K562 (cell line): Measurements from ENCODE around the gene CYBRD1. TPM values are rescaled to one million over a fixed set of nuclear protein-coding genes. Genes with fewer than 3 reads are reported as not detected.

Source experiments
- ATAC-seq: fragments of 200-7000 bp; cut with Tn5 transposase; 3 replicates; pipeline ENCODE4 v1.9.1; 2020; ENCODE audit warnings: moderate library complexity
- BruUV-seq: library from RNA; stranded (reverse); fragments of 400-500 nt; replicated peaks from 2 replicates; lab custom pipeline; 2021; lab: Mats Ljungman, UMichigan
- CTCF ChIA-PET: fragments of 300-600 bp; formaldehyde crosslinking; extraction: SDS; loops from one replicate; lab custom pipeline; 2021; ENCODE audit warnings: low intra/inter-chr PET ratio; lab: Yijun Ruan, JAX
- POLR2A ChIA-PET: fragments of 300-600, 350-650 bp; sonication (Branson Sonifier 250); formaldehyde crosslinking; extraction: SDS; loops from one replicate; lab custom pipeline; 2021; ENCODE audit warnings: antibody characterized with exemption, inconsistent platforms; lab: Yijun Ruan, JAX
- DNase-seq, 4 experiments: peaks; one replicate each; pipeline versions ENCODE4 v3.0.0 to v3.0.0-alpha.2; 2011 to 2018; ENCODE audit warnings: low spot score in 3 of 4, mixed read lengths in 3 of 4; ENCODE audit errors: extremely low read depth in 1 of 4
- FAIRE-seq: peaks from 2 replicates; lab custom pipeline; 2011; peaks lifted over from hg19 to GRCh38; lab: Jason Lieb, UNC
- H2AFZ ChIP-seq: 2 replicates; pipeline ENCODE4 v1.6.0; 2011; ENCODE audit warnings: low read depth, low read length, control low read depth, inconsistent platforms
- H3K27ac ChIP-seq: fragments of 200-600 bp; 3 replicates; pipeline ENCODE4 v1.8.0; 2011; ENCODE audit warnings: low read depth, mild to moderate bottlenecking, control low read depth, inconsistent platforms, low read length, moderate library complexity, mixed read lengths; ENCODE audit errors: extremely low read depth
- H3K27me3 ChIP-seq, 2 experiments: fragments of 300-600 bp in 1 of 2; 2 replicates in 1 of 2; 3 replicates in 1 of 2; pipeline versions ENCODE4 v1.6.0 to v1.8.0; 2011; ENCODE audit warnings: inconsistent platforms in 2 of 2, low read length in 2 of 2, mild to moderate bottlenecking in 1 of 2, mixed read lengths in 1 of 2, moderate library complexity in 1 of 2; ENCODE audit not compliant: control insufficient read depth in 2 of 2, insufficient read depth in 2 of 2
- H3K36me3 ChIP-seq: fragments of 300-600 bp; 3 replicates; pipeline ENCODE4 v1.8.0; 2011; ENCODE audit warnings: mild to moderate bottlenecking, low read length, inconsistent platforms; ENCODE audit not compliant: control insufficient read depth, insufficient read depth
- H3K4me1 ChIP-seq, 2 experiments: fragments of 200-600 bp in 1 of 2; replicated peaks in 1 of 2; 2 replicates in 1 of 2; 3 replicates in 1 of 2; pipeline versions ENCODE4 v1.5.1 to v1.8.0; 2011; ENCODE audit warnings: inconsistent platforms in 2 of 2, low read length in 2 of 2, mild to moderate bottlenecking in 1 of 2, mixed read lengths in 1 of 2, moderate library complexity in 1 of 2; ENCODE audit not compliant: control insufficient read depth in 2 of 2, insufficient read depth in 2 of 2
- H3K4me2 ChIP-seq: 2 replicates; pipeline ENCODE4 v1.6.1; 2011; ENCODE audit warnings: low read length, control low read depth, inconsistent platforms, mixed read lengths; ENCODE audit not compliant: insufficient read depth
- H3K4me3 ChIP-seq: fragments of 200-600 bp; sonication (generic), shearing (Covaris generic); 2 replicates; pipeline ENCODE4 v1.5.1; 2016; ENCODE audit warnings: control low read depth, inconsistent platforms
- H3K79me2 ChIP-seq: fragments of 200-600 bp; 3 replicates; pipeline ENCODE4 v1.8.0; 2011; ENCODE audit warnings: low read length, inconsistent platforms; ENCODE audit not compliant: control insufficient read depth, insufficient read depth
- H3K9ac ChIP-seq, 2 experiments: 2 replicates each; pipeline versions ENCODE4 v1.6.0 to v1.6.1; 2011; ENCODE audit warnings: low read depth in 2 of 2, low read length in 2 of 2, control low read depth in 1 of 2, inconsistent platforms in 1 of 2, mild to moderate bottlenecking in 1 of 2, mixed read lengths in 1 of 2; ENCODE audit not compliant: insufficient read depth in 1 of 2
- H3K9me1 ChIP-seq: one replicate; pipeline ENCODE4 v1.6.0; 2011; ENCODE audit warnings: inconsistent platforms, mild to moderate bottlenecking, low read length, moderate library complexity; ENCODE audit not compliant: control insufficient read depth, insufficient read depth
- H3K9me3 ChIP-seq: replicated peaks from 2 replicates; pipeline ENCODE4 v1.5.1; 2011; ENCODE audit warnings: low read depth, low read length, inconsistent platforms; ENCODE audit not compliant: control insufficient read depth, insufficient read depth
- H4K20me1 ChIP-seq: replicated peaks from 2 replicates; pipeline ENCODE4 v1.6.1; 2011; ENCODE audit warnings: low read length, inconsistent platforms, mixed read lengths; ENCODE audit not compliant: control insufficient read depth, insufficient read depth
- FUS ChIP-seq: fragments of 200-400 bp; formaldehyde crosslinking; optimal IDR thresholded peaks from 2 replicates; pipeline ENCODE3; 2017; ENCODE audit warnings: low read depth, low read length
- HSF4 ChIP-seq: fragments of 250-450 bp; sonication (Bioruptor Pico); IDR thresholded peaks from 2 replicates; pipeline ENCODE4 v2.1.2; 2022; ENCODE audit warnings: mild to moderate bottlenecking, moderate library complexity, borderline replicate concordance
- MCM3 ChIP-seq: fragments of 450-650 bp; IDR thresholded peaks from 2 replicates; pipeline ENCODE4 v1.6.1; 2016
- MYNN ChIP-seq, 2 experiments: sonication (generic); formaldehyde crosslinking in 1 of 2; IDR thresholded peaks; 2 replicates each; pipeline versions ENCODE4 v1.5.0 to v1.6.1; 2016 to 2020; ENCODE audit warnings: antibody characterized with exemption in 1 of 2, missing genetic modification reagents in 1 of 2
- RFX5 ChIP-seq: IDR thresholded peaks from 2 replicates; pipeline ENCODE4 v1.6.1; 2011; ENCODE audit warnings: low read depth, mild to moderate bottlenecking, improper control_type of control experiment, low read length
- TRIM28 ChIP-seq: fragments of 450-650 bp; IDR thresholded peaks from 2 replicates; pipeline ENCODE4 v1.6.1; 2017
- XRCC3 ChIP-seq: fragments of 450-650 bp; IDR thresholded peaks from 2 replicates; pipeline ENCODE4 v1.6.1; 2017; ENCODE audit warnings: mild to moderate bottlenecking, moderate library complexity
- ZNF778 ChIP-seq: fragments of 450-650 bp; formaldehyde crosslinking; IDR thresholded peaks from 2 replicates; pipeline ENCODE4 v1.4.0; 2020; ENCODE audit warnings: mild to moderate bottlenecking, moderate library complexity
- WGBS: fragments of 100-300 bp; shearing (Covaris generic); methylation state at CpG from one replicate; pipeline ENCODE4 v1.1.6; 2016; ENCODE audit warnings: low coverage, mixed read lengths; ENCODE audit not compliant: insufficient coverage; ENCODE audit errors: missing lambda C conversion rate; 5-methylcytosine and 5-hydroxymethylcytosine counted together
- in situ Hi-C: fragments of 300-500 bp; cut with MboI; formaldehyde crosslinking; loops from 4 replicates; pipeline ENCODE4 v1.15.0; 2018; ENCODE audit warnings: inconsistent platforms, mixed read lengths
- intact Hi-C: fragments of 100-400 bp; cut with micrococcal nuclease; formaldehyde crosslinking; loops from 2 replicates; pipeline ENCODE4 v1.14.2; 2022
- polyA plus RNA-seq, 8 experiments: library from polyadenylated mRNA; depleted of rRNA in 4 of 8; stranded (reverse) in 5 of 8; unstranded in 3 of 8; fragments of >200 nt; fragmentation: Nextera tagmentation in 2 of 8; fragmentation: Illumina TruSeq in 1 of 8; extraction: Ambion mirVana in 2 of 8; extraction: Trizol in 1 of 8; gene quantifications; 2 replicates each; pipeline versions ENCODE4 v1.2.1 to v1.2.3, GENCODE V29; 2011 to 2014; ENCODE audit warnings: inconsistent platforms in 1 of 8, missing spikeins in 1 of 8
- total RNA-seq, 7 experiments: library from RNA; depleted of rRNA in 6 of 7; stranded (reverse); fragments of >200 nt in 6 of 7; fragmentation: Illumina TruSeq in 2 of 7; extraction: Trizol in 2 of 7; gene quantifications; 2 replicates each; pipeline versions ENCODE4 v1.2.1 to v1.2.3, GENCODE V29; 2011 to 2021; ENCODE audit warnings: low replicate concordance in 1 of 7
- TF ChIP-seq, protein P1 (sequence below): fragments of 450-650 bp; IDR thresholded peaks from 2 replicates; pipeline ENCODE4 v1.6.1; 2016; ENCODE audit warnings: missing biosample characterization, missing genetic modification characterization
- TF ChIP-seq, protein P2 (sequence below): fragments of 450-650 bp; formaldehyde crosslinking; IDR thresholded peaks from 2 replicates; pipeline ENCODE4 v1.4.0; 2022; ENCODE audit warnings: missing genetic modification characterization
- TF ChIP-seq, protein P3 (sequence below): sonication (generic); formaldehyde crosslinking; IDR thresholded peaks from 2 replicates; pipeline ENCODE4 v1.8.1; 2023; ENCODE audit warnings: mild to moderate bottlenecking, missing genetic modification reagents, moderate library complexity
- TF ChIP-seq, protein P4 (sequence below), 2 experiments: fragments of 450-650 bp in 1 of 2; IDR thresholded peaks; 2 replicates each; pipeline ENCODE4 v1.6.1; 2011 to 2017; ENCODE audit warnings: low read depth in 2 of 2, antibody characterized with exemption in 1 of 2, borderline replicate concordance in 1 of 2, low read length in 1 of 2, mild to moderate bottlenecking in 1 of 2, mixed read lengths in 1 of 2; ENCODE audit not compliant: control insufficient read depth in 1 of 2
- TF ChIP-seq, protein P5 (sequence below), 2 experiments: fragments of 450-650 bp; IDR thresholded peaks; 2 replicates each; pipeline ENCODE4 v1.6.1; 2016

The CYBRD1 gene
- total and polyA plus RNA-seq, 9 of the 15 experiments (the other 6 are each of a cell fraction or from before 2014, with no cell fraction given): 9.6 to 22.4 (median 15.6) TPM

DNA sequence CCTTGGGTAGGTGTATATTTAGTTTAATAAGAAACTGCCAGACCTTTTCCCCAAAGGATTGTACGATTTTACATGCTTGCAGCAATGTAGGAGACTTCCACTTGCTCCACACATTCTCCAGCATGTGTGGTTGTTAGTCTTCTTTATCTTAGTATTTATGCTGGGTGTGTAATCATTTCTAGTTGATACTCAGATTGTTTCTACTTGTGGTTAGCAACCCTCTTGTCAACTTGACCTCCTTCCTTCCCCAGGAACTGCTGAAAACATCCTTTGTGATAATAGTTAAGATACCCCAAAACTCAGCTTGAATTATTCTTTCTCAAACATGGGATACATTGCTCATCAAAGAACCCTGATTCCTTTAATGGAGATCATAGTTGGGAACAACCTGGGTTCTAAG is 37.2 kb upstream of the CYBRD1 start:
- no peak for DNase-seq
- CTCF ChIA-PET: no interaction called here
- Histone ChIP-seq H4K20me1 (no peaks in the 10 kb centered on the region), H3K4me1 (no peaks in the 10 kb centered on the region), H3K36me3 (peaks cover 44% of the 10 kb centered on the region), H3K4me2 (no peak overlapping the region), H2AFZ (no peak overlapping the region), H3K9me1 (no peaks in the 10 kb centered on the region), H3K27me3 (no peaks in the 10 kb centered on the region), H3K27ac (no peak overlapping the region), H3K4me3 (no peak overlapping the region), H3K9me3 (no peaks in the 10 kb centered on the region; the same call in 1 of the 2 replicates), H3K9ac (no peak overlapping the region), H3K79me2 (no peaks in the 10 kb centered on the region)
- POLR2A ChIA-PET: interaction anchor here (0.6 kb wide), 1 partner anchor 10 kb away, joined by 3 read pairs; no protein-coding TSS in a partner anchor
- in situ Hi-C loops: no loop called here
- TF ChIP-seq, protein P1, sequence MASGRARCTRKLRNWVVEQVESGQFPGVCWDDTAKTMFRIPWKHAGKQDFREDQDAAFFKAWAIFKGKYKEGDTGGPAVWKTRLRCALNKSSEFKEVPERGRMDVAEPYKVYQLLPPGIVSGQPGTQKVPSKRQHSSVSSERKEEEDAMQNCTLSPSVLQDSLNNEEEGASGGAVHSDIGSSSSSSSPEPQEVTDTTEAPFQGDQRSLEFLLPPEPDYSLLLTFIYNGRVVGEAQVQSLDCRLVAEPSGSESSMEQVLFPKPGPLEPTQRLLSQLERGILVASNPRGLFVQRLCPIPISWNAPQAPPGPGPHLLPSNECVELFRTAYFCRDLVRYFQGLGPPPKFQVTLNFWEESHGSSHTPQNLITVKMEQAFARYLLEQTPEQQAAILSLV (tag): no peak
- TF ChIP-seq ZNF778 (CRISPR knock-in tag): no peak
- TF ChIP-seq TRIM28: no peak
- no peak for TF ChIP-seq XRCC3
- TF ChIP-seq FUS: no peak
- TF ChIP-seq, protein P2, sequence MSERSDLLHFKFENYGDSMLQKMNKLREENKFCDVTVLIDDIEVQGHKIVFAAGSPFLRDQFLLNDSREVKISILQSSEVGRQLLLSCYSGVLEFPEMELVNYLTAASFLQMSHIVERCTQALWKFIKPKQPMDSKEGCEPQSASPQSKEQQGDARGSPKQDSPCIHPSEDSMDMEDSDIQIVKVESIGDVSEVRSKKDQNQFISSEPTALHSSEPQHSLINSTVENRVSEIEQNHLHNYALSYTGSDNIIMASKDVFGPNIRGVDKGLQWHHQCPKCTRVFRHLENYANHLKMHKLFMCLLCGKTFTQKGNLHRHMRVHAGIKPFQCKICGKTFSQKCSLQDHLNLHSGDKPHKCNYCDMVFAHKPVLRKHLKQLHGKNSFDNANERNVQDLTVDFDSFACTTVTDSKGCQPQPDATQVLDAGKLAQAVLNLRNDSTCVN (CRISPR knock-in tag): no peak
- TF ChIP-seq, protein P3, sequence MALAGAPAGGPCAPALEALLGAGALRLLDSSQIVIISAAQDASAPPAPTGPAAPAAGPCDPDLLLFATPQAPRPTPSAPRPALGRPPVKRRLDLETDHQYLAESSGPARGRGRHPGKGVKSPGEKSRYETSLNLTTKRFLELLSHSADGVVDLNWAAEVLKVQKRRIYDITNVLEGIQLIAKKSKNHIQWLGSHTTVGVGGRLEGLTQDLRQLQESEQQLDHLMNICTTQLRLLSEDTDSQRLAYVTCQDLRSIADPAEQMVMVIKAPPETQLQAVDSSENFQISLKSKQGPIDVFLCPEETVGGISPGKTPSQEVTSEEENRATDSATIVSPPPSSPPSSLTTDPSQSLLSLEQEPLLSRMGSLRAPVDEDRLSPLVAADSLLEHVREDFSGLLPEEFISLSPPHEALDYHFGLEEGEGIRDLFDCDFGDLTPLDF: no peak
- TF ChIP-seq MCM3: no peak
- TF ChIP-seq RFX5: no peak
- TF ChIP-seq, protein P4, sequence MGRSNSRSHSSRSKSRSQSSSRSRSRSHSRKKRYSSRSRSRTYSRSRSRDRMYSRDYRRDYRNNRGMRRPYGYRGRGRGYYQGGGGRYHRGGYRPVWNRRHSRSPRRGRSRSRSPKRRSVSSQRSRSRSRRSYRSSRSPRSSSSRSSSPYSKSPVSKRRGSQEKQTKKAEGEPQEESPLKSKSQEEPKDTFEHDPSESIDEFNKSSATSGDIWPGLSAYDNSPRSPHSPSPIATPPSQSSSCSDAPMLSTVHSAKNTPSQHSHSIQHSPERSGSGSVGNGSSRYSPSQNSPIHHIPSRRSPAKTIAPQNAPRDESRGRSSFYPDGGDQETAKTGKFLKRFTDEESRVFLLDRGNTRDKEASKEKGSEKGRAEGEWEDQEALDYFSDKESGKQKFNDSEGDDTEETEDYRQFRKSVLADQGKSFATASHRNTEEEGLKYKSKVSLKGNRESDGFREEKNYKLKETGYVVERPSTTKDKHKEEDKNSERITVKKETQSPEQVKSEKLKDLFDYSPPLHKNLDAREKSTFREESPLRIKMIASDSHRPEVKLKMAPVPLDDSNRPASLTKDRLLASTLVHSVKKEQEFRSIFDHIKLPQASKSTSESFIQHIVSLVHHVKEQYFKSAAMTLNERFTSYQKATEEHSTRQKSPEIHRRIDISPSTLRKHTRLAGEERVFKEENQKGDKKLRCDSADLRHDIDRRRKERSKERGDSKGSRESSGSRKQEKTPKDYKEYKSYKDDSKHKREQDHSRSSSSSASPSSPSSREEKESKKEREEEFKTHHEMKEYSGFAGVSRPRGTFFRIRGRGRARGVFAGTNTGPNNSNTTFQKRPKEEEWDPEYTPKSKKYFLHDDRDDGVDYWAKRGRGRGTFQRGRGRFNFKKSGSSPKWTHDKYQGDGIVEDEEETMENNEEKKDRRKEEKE (IDR thresholded peaks at IDR 0.05; ENCODE audit: borderline replicate concordance in 1 of 2, control insufficient read depth in 1 of 2, low read depth in 2 of 2, low read length in 1 of 2): no peak
- TF ChIP-seq MYNN (IDR thresholded peaks at IDR 0.05): no peak
- TF ChIP-seq MYNN (CRISPR knock-in tag; IDR thresholded peaks at IDR 0.05): no peak
- TF ChIP-seq, protein P5, sequence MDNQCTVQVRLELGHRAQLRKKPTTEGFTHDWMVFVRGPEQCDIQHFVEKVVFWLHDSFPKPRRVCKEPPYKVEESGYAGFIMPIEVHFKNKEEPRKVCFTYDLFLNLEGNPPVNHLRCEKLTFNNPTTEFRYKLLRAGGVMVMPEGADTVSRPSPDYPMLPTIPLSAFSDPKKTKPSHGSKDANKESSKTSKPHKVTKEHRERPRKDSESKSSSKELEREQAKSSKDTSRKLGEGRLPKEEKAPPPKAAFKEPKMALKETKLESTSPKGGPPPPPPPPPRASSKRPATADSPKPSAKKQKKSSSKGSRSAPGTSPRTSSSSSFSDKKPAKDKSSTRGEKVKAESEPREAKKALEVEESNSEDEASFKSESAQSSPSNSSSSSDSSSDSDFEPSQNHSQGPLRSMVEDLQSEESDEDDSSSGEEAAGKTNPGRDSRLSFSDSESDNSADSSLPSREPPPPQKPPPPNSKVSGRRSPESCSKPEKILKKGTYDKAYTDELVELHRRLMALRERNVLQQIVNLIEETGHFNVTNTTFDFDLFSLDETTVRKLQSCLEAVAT (IDR thresholded peaks at IDR 0.05): no peak
- no peak for TF ChIP-seq HSF4 (CRISPR knock-in tag)
- 76% methylated on average over 1 of the region's 1 CpG for WGBS
- no peak for FAIRE-seq
- intact Hi-C loops: no loop called here
- no peak for ATAC-seq
- BruUV-seq: no TSS peak
